OCI-LY7 (cell line): ENCODE results near the gene PARD3.

Experiments used
- EZH2phosphoT487 ChIP-seq: fragments of 200-600 bp; sonication (generic); IDR thresholded peaks from 2 replicates; pipeline ENCODE4 v1.6.1; 2018; ENCODE audit warnings: low read depth, borderline replicate concordance, mild to moderate bottlenecking, mixed run types, antibody characterized with exemption, low read length, moderate library complexity, mixed read lengths
- TF ChIP-seq, protein P1 (sequence below): fragments of 200-600 bp; sonication (generic); conservative IDR thresholded peaks from 2 replicates; pipeline ENCODE4 v1.5.1; 2014; ENCODE audit warnings: mild to moderate bottlenecking, antibody characterized with exemption, low read length, moderate library complexity, mixed read lengths

DNA sequence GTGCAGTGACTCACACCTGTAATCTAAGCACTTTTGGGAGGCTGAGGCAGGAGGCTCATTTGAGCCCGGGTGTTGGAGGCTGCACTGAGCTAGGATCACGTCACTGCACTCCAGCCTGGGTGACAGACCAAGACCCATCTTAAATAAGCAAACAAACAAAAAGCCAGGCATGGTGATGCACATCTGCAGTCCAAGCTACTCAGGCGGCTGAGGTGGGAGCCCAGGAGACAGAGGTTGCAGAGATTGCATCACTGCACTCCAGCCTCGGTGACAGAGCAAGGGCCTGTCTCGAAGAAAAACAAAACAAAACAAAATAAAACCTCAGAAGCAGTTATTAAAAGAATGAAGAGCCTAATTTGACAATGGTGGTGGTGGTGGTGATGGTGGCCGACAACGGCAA lies 132.5 kb downstream of the PARD3 start:
- TF ChIP-seq, protein P1, sequence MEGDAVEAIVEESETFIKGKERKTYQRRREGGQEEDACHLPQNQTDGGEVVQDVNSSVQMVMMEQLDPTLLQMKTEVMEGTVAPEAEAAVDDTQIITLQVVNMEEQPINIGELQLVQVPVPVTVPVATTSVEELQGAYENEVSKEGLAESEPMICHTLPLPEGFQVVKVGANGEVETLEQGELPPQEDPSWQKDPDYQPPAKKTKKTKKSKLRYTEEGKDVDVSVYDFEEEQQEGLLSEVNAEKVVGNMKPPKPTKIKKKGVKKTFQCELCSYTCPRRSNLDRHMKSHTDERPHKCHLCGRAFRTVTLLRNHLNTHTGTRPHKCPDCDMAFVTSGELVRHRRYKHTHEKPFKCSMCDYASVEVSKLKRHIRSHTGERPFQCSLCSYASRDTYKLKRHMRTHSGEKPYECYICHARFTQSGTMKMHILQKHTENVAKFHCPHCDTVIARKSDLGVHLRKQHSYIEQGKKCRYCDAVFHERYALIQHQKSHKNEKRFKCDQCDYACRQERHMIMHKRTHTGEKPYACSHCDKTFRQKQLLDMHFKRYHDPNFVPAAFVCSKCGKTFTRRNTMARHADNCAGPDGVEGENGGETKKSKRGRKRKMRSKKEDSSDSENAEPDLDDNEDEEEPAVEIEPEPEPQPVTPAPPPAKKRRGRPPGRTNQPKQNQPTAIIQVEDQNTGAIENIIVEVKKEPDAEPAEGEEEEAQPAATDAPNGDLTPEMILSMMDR = no peak
- TF ChIP-seq EZH2phosphoT487 = no peak
